ENCODE measurements around the gene KPNA2.
"Not testable (repeated sequence)": the region's sequence is repeated elsewhere in the genome, so short reads cannot be mapped to it uniquely, and the experiment has no call there.

KPNA2 gene

GRCh38 chr17:68013385-68013784 lies 22.1 kb upstream of the KPNA2 start:
- TF ChIP-seq CTCF (IDR thresholded peaks at IDR 0.05; ENCODE audit: low read depth, low read length) = no peak
- DNase-seq (ENCODE audit: extremely low read depth, low read depth) = no peak

- no peak for DNase-seq (ENCODE audit: extremely low read depth, low read depth)
- no peak for TF ChIP-seq CTCF (IDR thresholded peaks at IDR 0.05; ENCODE audit: low read depth, low read length)
These were observed 20.3 kb upstream of the KPNA2 start for GRCh38 chr17:68015081-68015723.

- DNase-seq (ENCODE audit: extremely low read depth, low read depth) = no peak
- TF ChIP-seq CTCF (IDR thresholded peaks at IDR 0.05; ENCODE audit: low read depth, low read length) = no peak
These were observed 18.7 kb upstream of the KPNA2 start for GRCh38 chr17:68016838-68017237.

GRCh38 chr17:68018493-68018892 lies 17.0 kb upstream of the KPNA2 start:
- not testable (repeated sequence) for DNase-seq (ENCODE audit: extremely low read depth, low read depth)

GRCh38 chr17:68019336-68019674 lies 16.2 kb upstream of the KPNA2 start:
- DNase-seq (ENCODE audit: extremely low read depth, low read depth) = no peak
- TF ChIP-seq CTCF (IDR thresholded peaks at IDR 0.05; ENCODE audit: low read depth, low read length) = no peak

GRCh38 chr17:68019675-68020408 lies 15.7 kb upstream of the KPNA2 start:
- TF ChIP-seq CTCF (IDR thresholded peaks at IDR 0.05; ENCODE audit: low read depth, low read length) = no peak
- DNase-seq (ENCODE audit: extremely low read depth, low read depth) = peak; percentile 92

GRCh38 chr17:68020409-68020756 lies 15.2 kb upstream of the KPNA2 start:
- no peak for DNase-seq (ENCODE audit: extremely low read depth, low read depth)
- no peak for TF ChIP-seq CTCF (IDR thresholded peaks at IDR 0.05; ENCODE audit: low read depth, low read length)

GRCh38 chr17:68020791-68021190 lies 14.7 kb upstream of the KPNA2 start:
- not testable (repeated sequence) for DNase-seq (ENCODE audit: extremely low read depth, low read depth)

Measured in AG09319 (cell line).